AG08396 (cell line): ENCODE results near the gene ZNF182.
"Not testable (repeated sequence)": the region's sequence is repeated elsewhere in the genome, so short reads cannot be mapped to it uniquely, and the experiment has no call there.

ENCODE experiments used
- DNase-seq: peaks from one replicate; pipeline ENCODE4 v3.0.0; 2012; ENCODE audit warnings: low spot score, mixed read lengths

The ZNF182 gene

DNA sequence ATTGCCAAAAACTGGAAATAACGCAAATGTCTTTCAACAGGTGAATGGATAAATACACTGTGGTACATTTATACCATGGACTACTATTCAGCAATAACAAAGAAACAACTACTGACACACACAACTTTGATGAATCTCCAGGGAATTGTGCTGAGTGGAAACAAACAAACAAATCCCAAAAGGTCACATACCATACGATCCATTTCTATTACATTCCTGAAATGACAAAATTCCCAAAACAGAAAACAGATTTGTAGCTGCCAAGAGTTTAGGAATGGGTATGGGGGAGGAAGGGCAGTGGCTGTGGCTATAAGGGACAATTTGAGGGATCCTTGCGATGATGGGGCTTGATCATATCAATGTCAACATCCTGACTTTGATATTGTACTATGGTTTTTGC lies 2.5 kb downstream of the ZNF182 start:
- DNase-seq = no peak

DNA sequence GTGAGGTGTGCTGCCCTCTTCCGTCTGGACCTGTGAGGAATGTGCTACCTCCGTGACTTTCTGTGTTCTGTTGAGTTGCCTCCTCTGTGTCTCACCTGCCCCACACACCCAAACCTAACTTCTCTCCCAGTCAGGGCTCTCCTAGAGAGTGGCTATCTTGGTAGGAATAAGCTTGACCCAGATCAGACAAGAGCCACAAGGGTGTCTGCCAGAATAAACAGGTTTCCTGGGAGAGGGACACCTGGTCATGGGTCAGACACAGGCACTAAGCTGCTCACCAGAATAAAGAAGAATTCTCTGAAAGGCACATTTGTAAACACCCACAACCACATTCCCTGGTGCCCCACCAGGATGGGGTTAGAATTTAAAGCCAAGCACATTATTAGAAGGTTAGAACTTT lies 11.1 kb downstream of the ZNF182 start:
- DNase-seq = no peak

DNA sequence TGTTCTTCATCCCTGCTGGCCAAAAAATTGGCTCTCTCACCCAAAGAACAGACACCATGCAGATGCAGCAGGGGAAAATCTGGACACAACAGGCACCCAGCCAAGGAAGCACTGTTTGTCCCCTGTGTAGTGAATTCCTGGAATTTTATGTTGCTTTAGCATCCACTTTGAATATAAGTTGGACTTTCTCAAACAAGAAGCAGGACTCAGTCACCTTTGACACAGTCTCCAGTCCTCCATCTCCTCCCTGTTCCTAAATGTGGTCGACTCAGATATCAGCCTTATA lies 11.8 kb downstream of the ZNF182 start:
- no peak for DNase-seq

DNA sequence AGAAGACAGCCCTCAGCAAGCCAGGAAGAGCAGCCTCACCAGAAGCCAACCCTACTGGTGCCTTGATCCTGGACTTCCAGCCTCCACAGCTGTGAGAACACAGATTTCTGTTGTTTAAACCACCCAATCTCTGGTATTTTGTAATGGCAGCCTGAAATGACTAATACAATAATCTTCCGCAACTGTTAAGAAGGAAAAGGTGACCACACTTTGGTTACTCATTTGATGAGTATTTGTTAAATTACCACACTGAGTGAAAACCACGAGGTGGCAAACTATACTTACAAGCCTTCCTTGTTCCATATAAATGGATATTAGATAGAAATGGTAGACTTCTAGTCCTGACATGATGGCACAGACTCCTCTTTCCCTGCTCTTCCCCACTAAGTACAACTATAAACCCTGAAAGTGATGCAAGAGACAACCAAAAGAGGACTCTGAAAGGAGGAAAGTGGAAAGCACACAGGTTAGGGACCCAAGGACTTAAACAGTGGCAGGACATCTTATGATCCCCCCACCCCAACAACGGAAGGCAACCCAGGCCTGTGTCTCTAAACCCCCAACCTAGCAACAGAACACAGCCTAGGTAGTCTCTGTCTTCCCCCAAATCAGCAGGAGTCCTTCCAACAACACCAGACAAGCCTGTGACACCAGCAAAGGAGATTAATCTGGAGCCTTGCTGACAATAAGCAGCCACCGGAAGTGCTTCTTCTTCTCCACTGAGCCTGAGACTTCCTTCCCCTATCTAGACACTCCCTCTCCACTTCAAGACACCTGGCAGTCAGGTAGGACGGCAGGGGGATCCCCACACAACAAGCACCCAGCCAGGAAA lies 12.3 kb downstream of the ZNF182 start:
- no peak for DNase-seq

DNA sequence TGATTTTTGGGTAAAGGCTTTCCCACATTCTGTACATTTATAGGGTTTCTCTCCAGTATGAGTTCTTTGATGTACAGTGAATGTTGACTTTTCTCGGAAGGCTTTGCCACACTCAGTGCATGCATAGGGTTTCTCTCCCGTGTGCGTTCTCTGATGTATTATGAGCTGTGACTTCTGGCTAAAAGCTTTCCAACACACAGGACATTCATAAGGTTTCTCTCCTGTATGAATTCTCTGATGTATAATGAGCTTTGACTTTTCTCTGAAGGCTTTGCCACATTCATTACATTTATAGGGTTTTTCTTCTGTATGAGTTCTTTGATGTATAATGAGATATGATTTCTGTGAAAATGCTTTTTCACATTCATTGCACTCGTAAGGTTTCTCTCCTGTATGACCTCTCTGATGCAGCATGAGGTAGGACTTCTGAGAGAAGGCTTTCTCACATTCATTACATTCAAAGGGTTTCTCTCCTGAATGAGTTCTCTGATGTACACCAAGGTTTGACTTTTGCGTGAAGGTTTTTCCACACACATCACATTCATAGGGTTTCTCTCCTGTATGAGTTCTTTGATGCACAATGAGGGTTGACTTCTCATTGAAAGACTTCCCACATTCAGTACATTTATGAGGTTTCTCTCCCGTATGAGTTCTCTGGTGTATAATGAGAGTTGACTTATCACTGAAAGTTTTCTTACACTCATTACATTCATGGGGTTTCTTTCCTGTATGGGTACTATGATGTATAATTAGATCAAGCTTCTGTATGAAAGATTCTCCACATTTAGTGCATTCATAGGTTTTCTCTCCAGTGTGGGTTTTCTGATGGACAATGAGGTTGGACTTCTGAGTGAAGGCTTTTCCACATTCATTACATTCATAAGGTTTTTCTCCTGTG lies 27.3 kb downstream of the ZNF182 start:
- DNase-seq = no peak

DNA sequence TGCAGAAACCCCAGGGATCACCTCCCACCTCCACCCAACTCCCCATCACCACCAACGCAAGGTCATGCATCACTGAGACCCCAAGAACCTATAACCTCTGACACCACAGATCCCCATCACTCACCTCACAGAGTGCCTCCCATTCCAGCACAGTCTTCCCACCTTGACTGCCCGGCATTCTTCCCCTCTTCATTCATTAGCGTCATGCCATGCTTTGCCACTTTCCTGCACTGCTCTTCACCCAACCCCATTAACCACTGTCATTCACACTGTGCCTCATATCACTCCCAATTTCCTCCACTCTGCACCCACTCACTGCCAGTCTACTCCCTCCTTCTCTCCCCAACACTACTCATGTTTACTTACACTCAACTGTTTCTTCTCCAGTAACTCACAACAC lies 30.6 kb downstream of the ZNF182 start:
- DNase-seq = no peak

DNA sequence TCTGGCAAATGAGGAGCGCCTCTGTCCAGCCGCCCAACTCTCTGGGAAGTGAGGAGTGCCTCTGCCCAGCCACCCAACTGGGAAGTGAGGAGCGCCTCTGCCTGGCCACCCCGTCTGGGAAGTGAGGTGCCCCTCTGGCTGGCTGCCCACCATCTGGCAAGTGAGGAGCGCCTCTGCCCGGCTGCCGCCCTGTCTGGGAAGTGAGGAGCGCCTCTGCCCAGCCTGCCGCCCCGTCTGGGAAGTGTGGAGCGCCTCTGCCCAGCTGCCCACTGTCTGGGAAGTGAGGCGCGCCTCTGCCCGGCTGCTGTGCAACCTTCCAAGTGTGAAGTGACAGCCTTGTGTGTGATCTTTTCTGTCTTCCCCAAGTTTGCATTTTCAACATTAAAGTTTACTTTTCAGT lies 38.3 kb downstream of the ZNF182 start:
- DNase-seq = not testable (repeated sequence)

DNA sequence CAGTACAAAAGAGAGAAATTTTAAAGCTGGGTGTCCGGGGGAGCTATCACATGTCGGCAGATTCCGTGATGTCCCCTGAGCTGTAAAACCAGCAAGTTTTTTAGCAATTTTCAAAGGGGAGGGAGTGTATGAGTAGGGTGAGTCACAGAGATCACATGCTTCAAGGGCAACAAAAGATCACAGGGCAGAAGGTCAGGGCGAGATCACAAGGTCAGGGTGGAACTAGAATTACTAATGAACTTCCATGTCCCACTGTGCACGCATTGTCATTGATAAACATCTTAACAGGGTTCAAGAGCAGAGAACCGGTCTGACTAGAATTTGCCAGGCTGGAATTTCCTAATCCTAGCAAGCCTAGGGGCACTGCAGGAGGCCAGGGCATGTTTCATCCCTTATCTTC lies 42.0 kb downstream of the ZNF182 start:
- DNase-seq = not testable (repeated sequence)

DNA sequence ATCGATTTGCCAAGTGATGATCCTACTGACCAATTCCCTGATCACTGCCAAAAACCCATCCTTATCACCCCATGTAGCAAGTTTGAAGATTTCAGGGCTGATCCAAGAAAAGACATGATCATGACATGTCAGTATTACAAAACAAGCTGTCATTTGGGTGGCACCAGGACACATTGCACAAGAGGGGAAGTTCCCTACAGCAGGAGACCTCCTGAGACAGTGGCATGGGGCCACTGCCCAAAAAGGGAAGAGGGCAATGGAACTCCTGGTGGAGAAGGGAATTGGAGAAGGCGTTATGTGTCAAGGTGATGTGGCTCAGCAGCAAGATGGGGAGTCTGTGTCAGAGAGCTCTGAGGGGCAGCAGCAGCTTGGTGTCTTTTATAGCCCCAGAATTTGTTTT lies 43.4 kb downstream of the ZNF182 start:
- DNase-seq = no peak

DNA sequence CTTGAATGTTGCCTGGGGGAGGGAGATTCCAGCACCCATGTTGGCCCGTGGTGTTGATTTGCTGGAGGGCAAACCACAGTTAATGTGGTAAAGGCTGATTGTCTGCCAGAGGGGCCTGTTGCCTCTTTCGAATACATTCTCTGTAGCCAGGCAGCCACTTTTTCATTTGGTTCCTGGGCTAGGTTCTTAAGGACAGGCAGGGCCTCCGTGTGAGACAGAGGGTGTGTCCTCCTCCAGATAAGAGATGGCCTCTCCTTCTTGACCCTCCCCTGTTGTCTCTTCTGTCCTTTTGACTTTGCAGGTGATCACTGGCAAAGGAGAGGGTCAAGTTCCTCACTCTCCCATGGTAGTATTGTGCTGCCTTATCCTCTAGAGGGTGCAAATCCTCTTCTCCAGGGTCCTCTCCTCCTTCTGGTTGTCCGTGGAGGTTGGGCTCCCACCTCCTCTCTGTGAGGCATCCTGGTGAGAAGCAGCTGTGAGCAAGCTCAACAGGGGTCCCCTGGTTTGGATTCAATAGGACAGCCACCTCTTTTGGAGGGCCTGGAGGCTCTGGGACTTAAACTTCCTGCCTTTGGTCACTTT lies 44.9 kb downstream of the ZNF182 start:
- peak; percentile 8 for DNase-seq

DNA sequence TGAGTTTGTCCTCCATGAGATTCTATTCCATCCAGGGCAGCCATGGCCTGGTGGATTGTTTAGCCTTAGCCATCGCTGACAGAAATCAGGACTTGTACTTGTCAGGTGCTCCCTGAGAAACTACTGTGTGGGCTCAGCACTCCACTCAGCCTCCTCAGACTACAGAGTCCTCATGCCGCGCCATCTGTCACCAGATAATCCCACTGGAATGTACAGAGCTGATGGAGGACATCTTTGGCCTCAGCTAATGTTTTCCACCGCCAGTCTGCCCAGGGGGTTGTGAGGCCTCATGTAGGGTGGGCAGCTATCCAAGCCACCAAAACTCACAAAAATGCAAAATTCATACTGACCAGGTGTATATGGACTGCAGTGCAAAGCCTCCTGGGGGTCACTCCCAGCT lies 45.6 kb downstream of the ZNF182 start:
- DNase-seq = not testable (repeated sequence)

DNA sequence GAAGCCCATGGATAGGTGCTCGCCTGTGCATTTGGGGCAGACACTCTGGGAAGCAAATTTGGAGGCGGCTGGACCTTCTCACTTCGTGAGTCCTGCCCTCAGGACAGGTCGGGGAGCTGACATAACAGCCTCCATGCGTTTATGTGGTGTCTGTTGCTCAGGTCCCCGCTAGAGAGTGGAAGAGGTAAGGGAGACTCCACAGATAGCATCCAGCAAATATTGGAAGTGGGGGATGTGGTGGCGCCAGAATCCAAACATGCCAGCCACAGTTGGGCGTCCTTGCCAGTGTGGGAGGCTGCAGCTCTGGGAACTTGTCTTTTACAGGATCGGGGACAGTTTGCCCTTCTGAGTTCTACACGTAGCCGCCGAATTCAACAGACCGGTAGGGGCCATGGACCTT lies 47.8 kb downstream of the ZNF182 start:
- DNase-seq = no peak

DNA sequence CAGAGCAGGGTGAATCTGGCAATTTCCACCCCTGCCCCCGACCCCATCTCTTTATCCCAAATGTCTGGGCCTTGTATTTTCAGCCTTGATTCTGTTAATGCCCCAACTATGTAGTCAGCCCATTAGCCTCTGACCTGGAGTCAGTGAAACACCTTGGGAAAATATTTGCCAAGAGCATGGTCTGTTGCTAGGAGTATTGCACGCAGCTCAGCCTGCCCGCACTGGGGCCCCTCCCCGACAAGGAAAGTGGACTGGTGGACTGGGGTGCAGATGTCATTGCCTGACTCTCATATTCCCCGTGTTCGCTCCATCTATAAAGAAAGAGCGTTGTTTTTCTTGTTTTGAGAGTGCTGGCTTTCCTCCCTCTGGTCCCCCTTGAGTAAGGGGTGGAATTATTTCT lies 48.5 kb downstream of the ZNF182 start:
- not testable (repeated sequence) for DNase-seq

DNA sequence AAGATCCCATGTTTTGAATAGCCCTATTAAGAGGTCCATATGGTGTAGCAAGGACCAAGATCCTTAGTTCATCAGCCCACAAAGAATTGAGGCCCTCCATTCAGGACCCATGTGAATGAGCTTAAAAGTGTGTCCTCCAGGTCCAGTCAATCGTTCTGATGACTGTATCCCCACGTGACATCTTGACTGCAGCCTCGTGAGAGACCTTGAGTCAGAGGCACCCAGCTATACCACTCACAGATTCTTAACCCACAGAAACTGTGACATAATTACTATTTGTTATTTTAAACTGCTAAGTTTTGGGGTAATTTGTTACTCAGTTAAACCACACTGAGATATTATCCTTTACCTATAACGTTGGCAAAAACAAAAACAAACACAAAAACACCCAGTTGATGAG lies 62.4 kb downstream of the ZNF182 start:
- no peak for DNase-seq

DNA sequence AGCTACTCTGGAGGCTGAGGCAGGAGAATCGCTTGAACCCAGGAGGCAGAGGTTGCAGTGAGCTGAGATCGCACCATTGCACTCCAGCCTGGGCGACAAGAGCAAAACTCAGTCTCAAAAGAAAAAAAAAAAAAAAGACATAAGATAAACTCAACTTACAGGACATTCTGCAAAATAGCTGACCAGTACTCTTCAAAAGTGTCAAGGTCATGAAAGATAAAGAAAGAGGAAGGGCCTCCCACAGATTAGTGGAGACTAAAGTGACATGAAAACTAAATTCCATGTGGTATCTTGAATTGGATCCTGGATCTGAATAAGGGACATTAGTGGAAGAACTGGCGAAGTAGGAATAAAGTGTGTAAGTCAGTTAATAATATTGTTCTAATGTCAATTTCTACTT lies 63.3 kb downstream of the ZNF182 start:
- DNase-seq = no peak

DNA sequence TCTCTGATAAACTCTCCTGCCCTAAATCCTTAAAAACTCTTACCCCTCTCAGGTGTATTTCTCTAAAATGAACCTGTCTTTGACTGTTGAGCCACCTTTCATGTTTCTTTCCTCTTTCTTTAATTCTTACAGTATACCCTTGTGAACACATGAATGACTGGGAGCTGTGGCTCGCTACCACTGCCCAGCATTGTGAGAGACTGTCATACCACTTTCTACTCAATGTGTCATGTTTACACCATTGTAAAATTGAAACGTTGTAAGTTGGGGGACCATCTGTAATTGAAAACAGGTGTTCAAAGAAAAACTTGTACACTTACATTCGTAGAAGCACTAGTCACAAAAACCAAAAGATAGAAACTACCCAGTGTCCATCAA lies 66.9 kb downstream of the ZNF182 start:
- no peak for DNase-seq

DNA sequence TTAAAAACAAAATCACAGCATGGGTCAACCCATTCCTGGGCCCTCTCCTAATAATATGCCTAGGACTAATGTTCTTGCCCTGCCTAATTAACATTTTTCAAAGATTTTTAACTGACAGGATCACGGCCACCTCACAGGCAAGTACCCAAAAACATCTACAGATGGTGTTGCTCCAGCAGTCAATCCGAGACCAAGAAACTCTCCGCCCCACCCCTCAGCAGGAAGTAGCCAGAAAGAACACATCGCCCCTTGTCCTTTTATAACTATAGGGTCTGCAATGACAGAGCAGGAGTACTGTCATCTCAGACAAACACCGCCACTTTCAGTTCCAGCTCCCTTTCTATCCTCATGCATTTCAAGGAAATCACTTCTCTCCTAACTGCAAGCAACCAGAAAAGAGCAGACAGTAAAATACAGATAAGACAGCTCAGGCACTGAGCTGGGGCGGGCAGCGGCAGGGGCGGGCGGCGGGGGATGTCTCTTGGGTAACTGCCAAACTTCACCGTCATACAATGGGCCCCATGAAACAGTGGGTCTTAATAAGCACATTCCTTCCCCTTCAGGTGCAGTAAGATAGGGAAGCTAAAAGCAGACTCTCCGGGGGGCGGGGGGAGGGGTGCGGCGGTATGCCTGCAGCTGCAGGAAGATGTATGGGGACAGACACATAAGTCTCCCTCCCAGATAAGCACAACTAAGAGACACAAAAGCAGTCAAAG lies 67.4 kb downstream of the ZNF182 start:
- no peak for DNase-seq

DNA sequence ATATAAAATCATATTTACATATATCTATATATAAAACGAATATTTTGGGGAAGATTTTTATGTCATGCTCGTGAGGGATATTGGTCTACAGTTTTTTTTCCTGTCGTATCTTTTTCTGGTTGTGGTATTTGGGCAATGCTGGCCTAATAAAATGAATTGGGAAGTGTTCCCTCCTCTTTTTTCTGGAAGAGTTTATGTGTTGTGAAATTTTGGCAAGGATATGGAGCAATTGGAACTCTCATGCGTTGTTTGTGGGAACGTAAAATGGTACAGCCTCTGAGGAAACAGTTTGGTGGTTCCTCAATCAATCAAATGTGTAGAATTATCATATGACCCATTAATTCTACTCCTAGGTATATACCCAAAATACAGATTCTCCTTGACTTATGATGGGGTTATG lies 69.8 kb downstream of the ZNF182 start:
- DNase-seq = no peak

DNA sequence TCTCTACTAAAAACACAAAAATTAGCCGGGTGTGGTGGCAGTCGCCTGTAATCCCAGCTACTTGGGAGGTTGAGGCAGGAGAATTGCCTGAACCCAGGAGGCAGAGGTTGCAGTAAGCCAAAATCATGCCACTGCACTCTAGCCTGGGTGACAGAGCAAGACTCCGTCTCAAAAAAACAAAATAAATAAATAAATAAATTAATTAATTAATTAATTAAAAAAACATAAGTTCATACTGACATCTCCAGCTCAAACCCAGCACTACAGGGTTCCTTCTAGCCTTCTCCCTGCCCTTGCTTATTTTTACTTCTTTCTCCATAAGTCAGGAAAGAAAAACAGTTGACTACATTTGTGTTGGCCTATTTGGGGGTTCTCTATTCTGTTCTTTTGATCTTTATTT lies 71.8 kb downstream of the ZNF182 start:
- not testable (repeated sequence) for DNase-seq

DNA sequence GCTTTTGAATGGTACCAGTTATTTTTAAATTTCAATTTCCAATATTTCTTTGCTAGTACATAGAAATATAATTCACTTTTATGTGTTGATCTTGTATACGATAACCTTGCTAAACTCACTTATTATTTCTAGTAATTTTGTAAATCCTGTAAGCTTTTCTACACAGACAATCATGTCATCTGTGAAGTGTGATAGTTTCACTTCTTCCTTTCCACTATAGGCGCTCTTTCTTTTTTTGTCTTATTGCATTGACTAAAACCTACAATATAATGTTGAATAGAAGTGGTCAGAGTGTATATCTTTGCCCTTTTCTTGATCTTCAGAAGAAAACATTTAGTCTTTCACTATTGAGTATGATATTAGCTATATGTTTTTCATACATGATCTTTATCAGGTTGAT lies 76.6 kb downstream of the ZNF182 start:
- DNase-seq = no peak
